GM12878 (cell line): ENCODE results near the gene GUCY1A2. TPM values are rescaled to one million over a fixed set of nuclear protein-coding genes. Genes with fewer than 3 reads are reported as not detected.

ENCODE experiments used
- ATAC-seq: fragments of 200-7000 bp; cut with Tn5 transposase; 3 replicates; pipeline ENCODE4 v1.9.1; 2020; ENCODE audit warnings: mild to moderate bottlenecking, moderate library complexity
- BruUV-seq: library from RNA; stranded (reverse); fragments of 400-500 nt; replicated peaks from 2 replicates; lab custom pipeline; 2021; lab: Mats Ljungman, UMichigan
- CTCF ChIA-PET: fragments of 300-600 bp; sonication (Branson Sonifier 250); formaldehyde crosslinking; extraction: SDS; loops from one replicate; lab custom pipeline; 2021; ENCODE audit warnings: inconsistent platforms; lab: Yijun Ruan, JAX
- POLR2A ChIA-PET: fragments of 350-600 bp; formaldehyde crosslinking; extraction: SDS; loops from one replicate; lab custom pipeline; 2021; ENCODE audit warnings: inconsistent platforms; lab: Charles Lee
- RAD21 ChIA-PET: fragments of 300-600 bp; sonication (Branson Sonifier 250); formaldehyde crosslinking; loops from one replicate; lab custom pipeline; 2023; ENCODE audit warnings: antibody characterized with exemption; ENCODE audit not compliant: unreplicated experiment; lab: Charles Lee
- SMC1A ChIA-PET: fragments of 300-600 bp; sonication (Branson Sonifier 250); formaldehyde crosslinking; loops from one replicate; lab custom pipeline; 2023; ENCODE audit not compliant: unreplicated experiment, uncharacterized antibody; lab: Charles Lee
- DNase-seq: peaks from one replicate; pipeline ENCODE4 v3.0.0-alpha.2; 2011; ENCODE audit warnings: low read depth, low spot score
- FAIRE-seq: peaks from 3 replicates; lab custom pipeline; 2011; peaks lifted over from hg19 to GRCh38; lab: Jason Lieb, UNC
- H2AFZ ChIP-seq: 2 replicates; pipeline ENCODE4 v1.6.0; 2011; ENCODE audit warnings: low read depth, low read length, control low read depth; ENCODE audit not compliant: control insufficient read depth
- H3K27ac ChIP-seq: 2 replicates; pipeline ENCODE4 v1.5.1; 2011; ENCODE audit warnings: control low read depth; ENCODE audit not compliant: control insufficient read depth, insufficient read depth
- H3K27me3 ChIP-seq, 2 experiments: replicated peaks in 1 of 2; 2 replicates each; pipeline versions ENCODE4 v1.6.0 to v1.6.1; 2011; ENCODE audit warnings: low read length in 1 of 2; ENCODE audit not compliant: control insufficient read depth in 2 of 2, insufficient read depth in 2 of 2
- H3K36me3 ChIP-seq, 2 experiments: 2 replicates each; pipeline ENCODE4 v1.5.1; 2011; ENCODE audit warnings: low read length in 1 of 2; ENCODE audit not compliant: control insufficient read depth in 2 of 2, insufficient read depth in 2 of 2
- H3K4me1 ChIP-seq: 2 replicates; pipeline ENCODE4 v1.6.1; 2011; ENCODE audit warnings: mild to moderate bottlenecking, low read length, moderate library complexity, mixed read lengths; ENCODE audit not compliant: control insufficient read depth, insufficient read depth
- H3K4me2 ChIP-seq: 2 replicates; pipeline ENCODE4 v1.6.0; 2011; ENCODE audit warnings: control low read depth; ENCODE audit not compliant: control insufficient read depth, insufficient read depth
- H3K4me3 ChIP-seq: fragments of 200-600 bp; sonication (generic); 2 replicates; pipeline ENCODE4 v1.5.1; 2016
- H3K79me2 ChIP-seq: 2 replicates; pipeline ENCODE4 v1.6.0; 2011; ENCODE audit warnings: low read length; ENCODE audit not compliant: control insufficient read depth, insufficient read depth
- H3K9ac ChIP-seq: 2 replicates; pipeline ENCODE4 v1.8.0; 2011; ENCODE audit warnings: low read length, control low read depth, mixed read lengths; ENCODE audit not compliant: control insufficient read depth, insufficient read depth
- H3K9me3 ChIP-seq: replicated peaks from 3 replicates; pipeline ENCODE4 v1.5.1; 2011; ENCODE audit warnings: mild to moderate bottlenecking, low read length; ENCODE audit not compliant: control insufficient read depth, insufficient read depth
- H4K20me1 ChIP-seq: 2 replicates; pipeline ENCODE4 v1.6.0; 2011; ENCODE audit not compliant: control insufficient read depth, insufficient read depth
- BRCA1 ChIP-seq: IDR thresholded peaks from 2 replicates; pipeline ENCODE4 v1.6.1; 2011; ENCODE audit warnings: low read depth, low read length, improper control_type of control experiment
- CREM ChIP-seq: IDR thresholded peaks from 2 replicates; pipeline ENCODE4 v1.6.1; 2014; ENCODE audit warnings: antibody characterized with exemption, low read depth
- FOXM1 ChIP-seq: IDR thresholded peaks from 2 replicates; pipeline ENCODE4 v1.6.1; 2012; ENCODE audit warnings: low read depth, mild to moderate bottlenecking, inconsistent platforms, low read length, moderate library complexity
- NFIC ChIP-seq: IDR thresholded peaks from 2 replicates; pipeline ENCODE4 v1.6.1; 2012; ENCODE audit warnings: low read depth, mild to moderate bottlenecking, inconsistent platforms, low read length, moderate library complexity
- TARDBP ChIP-seq: IDR thresholded peaks from 2 replicates; pipeline ENCODE4 v1.6.1; 2016; ENCODE audit warnings: borderline replicate concordance
- YY1 ChIP-seq: IDR thresholded peaks from 2 replicates; pipeline ENCODE4 v1.6.1; 2011; ENCODE audit warnings: low read depth, mild to moderate bottlenecking, low read length
- ZNF217 ChIP-seq: fragments of 450-650 bp; IDR thresholded peaks from 2 replicates; pipeline ENCODE4 v1.6.1; 2017; ENCODE audit warnings: antibody characterized with exemption, mild to moderate bottlenecking
- whole genome bisulfite sequencing: methylation state at CpG from one replicate; pipeline ENCODE4 v1.1.6; 2016; ENCODE audit warnings: low lambda C conversion rate; ENCODE audit not compliant: insufficient replicate concordance, insufficient coverage; ENCODE audit errors: missing lambda C conversion rate; 5-methylcytosine and 5-hydroxymethylcytosine counted together
- in situ Hi-C: fragments of 300-500 bp; cut with MboI; formaldehyde crosslinking; loops from 9 replicates; pipeline ENCODE4 v1.14.3; 2018; ENCODE audit warnings: mixed read lengths
- intact Hi-C: fragments of 100-400 bp; cut with micrococcal nuclease; formaldehyde crosslinking; loops from one replicate; pipeline ENCODE4 v1.14.2; 2022; ENCODE audit not compliant: unreplicated experiment
- polyA plus RNA-seq, 11 experiments: library from polyadenylated mRNA; depleted of rRNA in 4 of 11; unstranded in 6 of 11; stranded (reverse) in 5 of 11; fragments of >200 nt; fragmentation: Nextera tagmentation in 4 of 11; fragmentation: Illumina TruSeq in 1 of 11; extraction: Ambion mirVana in 4 of 11; extraction: Trizol in 1 of 11; gene quantifications; 1 replicate in 1 of 11; 2 replicates in 10 of 11; pipeline versions ENCODE4 v1.2.1 to v1.2.3, GENCODE V29; 2011 to 2016; ENCODE audit warnings: inconsistent platforms in 2 of 11, missing spikeins in 2 of 11, low read depth in 1 of 11
- total RNA-seq, 4 experiments: library from RNA; depleted of rRNA in 3 of 4; stranded (reverse); fragments of >200 nt in 3 of 4; fragmentation: Illumina TruSeq in 1 of 4; extraction: Trizol in 1 of 4; gene quantifications; 2 replicates each; pipeline versions ENCODE4 v1.2.1 to v1.2.3, GENCODE V29; 2013 to 2021
- TF ChIP-seq, protein P1 (sequence below): fragments of 450-650 bp; conservative IDR thresholded peaks from 2 replicates; pipeline ENCODE4 v1.6.1; 2017; ENCODE audit warnings: mild to moderate bottlenecking, moderate library complexity
- TF ChIP-seq, protein P2 (sequence below): fragments of 450-650 bp; IDR thresholded peaks from 2 replicates; pipeline ENCODE4 v1.6.1; 2017; ENCODE audit warnings: borderline replicate concordance

GUCY1A2 gene
- total and polyA plus RNA-seq, 10 of the 15 experiments (the other 5 are each of a cell fraction or from before 2014, with no cell fraction given): under 0.01 to 0.03 (median under 0.01) TPM; not detected in 4

GRCh38 chr11:106879832-106880546 is 138.3 kb downstream of the GUCY1A2 start:
- H3K4me2 ChIP-seq: no peak overlapping the region
- no peak overlapping the region for H3K9ac ChIP-seq
- H3K79me2 ChIP-seq: no peaks in the 10 kb centered on the region
- no peak for FAIRE-seq
- no peak overlapping the region for H2AFZ ChIP-seq
- H3K27me3 ChIP-seq: no peaks in the 10 kb centered on the region
- CTCF ChIA-PET: no interaction called here
- intact Hi-C loops: no loop called here
- DNase-seq: no peak
- no TSS peak for BruUV-seq
- RAD21 ChIA-PET: no interaction called here
- in situ Hi-C loops: no loop called here
- SMC1A ChIA-PET: no interaction called here
- H3K4me3 ChIP-seq: no peak overlapping the region
- no peaks in the 10 kb centered on the region for H3K9me3 ChIP-seq
- POLR2A ChIA-PET: no interaction called here
- H3K4me1 ChIP-seq: no peaks in the 10 kb centered on the region
- no peaks in the 10 kb centered on the region for H4K20me1 ChIP-seq
- no peaks in the 10 kb centered on the region for H3K36me3 ChIP-seq
- WGBS: 0% methylated on average over 7 of the region's 7 CpGs
- ATAC-seq: no peak
- H3K27ac ChIP-seq: no peak overlapping the region
- TF ChIP-seq TARDBP (no peak), ZNF217 (no peak), YY1 (no peak), FOXM1 (no peak), NFIC (no peak), CREM (no peak), BRCA1 (no peak)
- TF ChIP-seq, protein P1, sequence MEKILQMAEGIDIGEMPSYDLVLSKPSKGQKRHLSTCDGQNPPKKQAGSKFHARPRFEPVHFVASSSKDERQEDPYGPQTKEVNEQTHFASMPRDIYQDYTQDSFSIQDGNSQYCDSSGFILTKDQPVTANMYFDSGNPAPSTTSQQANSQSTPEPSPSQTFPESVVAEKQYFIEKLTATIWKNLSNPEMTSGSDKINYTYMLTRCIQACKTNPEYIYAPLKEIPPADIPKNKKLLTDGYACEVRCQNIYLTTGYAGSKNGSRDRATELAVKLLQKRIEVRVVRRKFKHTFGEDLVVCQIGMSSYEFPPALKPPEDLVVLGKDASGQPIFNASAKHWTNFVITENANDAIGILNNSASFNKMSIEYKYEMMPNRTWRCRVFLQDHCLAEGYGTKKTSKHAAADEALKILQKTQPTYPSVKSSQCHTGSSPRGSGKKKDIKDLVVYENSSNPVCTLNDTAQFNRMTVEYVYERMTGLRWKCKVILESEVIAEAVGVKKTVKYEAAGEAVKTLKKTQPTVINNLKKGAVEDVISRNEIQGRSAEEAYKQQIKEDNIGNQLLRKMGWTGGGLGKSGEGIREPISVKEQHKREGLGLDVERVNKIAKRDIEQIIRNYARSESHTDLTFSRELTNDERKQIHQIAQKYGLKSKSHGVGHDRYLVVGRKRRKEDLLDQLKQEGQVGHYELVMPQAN: no peak
- TF ChIP-seq, protein P2, sequence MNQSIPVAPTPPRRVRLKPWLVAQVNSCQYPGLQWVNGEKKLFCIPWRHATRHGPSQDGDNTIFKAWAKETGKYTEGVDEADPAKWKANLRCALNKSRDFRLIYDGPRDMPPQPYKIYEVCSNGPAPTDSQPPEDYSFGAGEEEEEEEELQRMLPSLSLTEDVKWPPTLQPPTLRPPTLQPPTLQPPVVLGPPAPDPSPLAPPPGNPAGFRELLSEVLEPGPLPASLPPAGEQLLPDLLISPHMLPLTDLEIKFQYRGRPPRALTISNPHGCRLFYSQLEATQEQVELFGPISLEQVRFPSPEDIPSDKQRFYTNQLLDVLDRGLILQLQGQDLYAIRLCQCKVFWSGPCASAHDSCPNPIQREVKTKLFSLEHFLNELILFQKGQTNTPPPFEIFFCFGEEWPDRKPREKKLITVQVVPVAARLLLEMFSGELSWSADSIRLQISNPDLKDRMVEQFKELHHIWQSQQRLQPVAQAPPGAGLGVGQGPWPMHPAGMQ: no peak
